Erythroblast (primary cell): ENCODE results near the gene CNTFR.

Source experiments
- GATA1 ChIP-seq: IDR thresholded peaks from 2 replicates; pipeline ENCODE4 v1.6.1; 2011; ENCODE audit warnings: low read depth, mild to moderate bottlenecking, control low read depth, low read length, moderate library complexity
- POLR2A ChIP-seq: IDR thresholded peaks from 2 replicates; pipeline ENCODE4 v1.6.1; 2011; ENCODE audit warnings: mild to moderate bottlenecking, low read length

- TF ChIP-seq POLR2A (no peak), GATA1 (no peak)
These were observed 31.9 kb downstream of the CNTFR start for GRCh38 chr9:34557426-34558321.
